K562 (cell line): ENCODE data around the gene DDAH2. TPM values are rescaled to one million over a fixed set of nuclear protein-coding genes. Genes with fewer than 3 reads are reported as not detected.

Experiments used
- BRD4 ChIP-seq: fragments of 200-600 bp; sonication (generic); IDR thresholded peaks from 2 replicates; pipeline ENCODE4 v1.6.1; 2017; ENCODE audit warnings: inconsistent platforms
- ERF ChIP-seq: fragments of 450-650 bp; formaldehyde crosslinking; IDR thresholded peaks from 2 replicates; pipeline ENCODE4 v1.4.0; 2020; ENCODE audit warnings: mild to moderate bottlenecking, mixed read lengths
- ETS2 ChIP-seq: IDR thresholded peaks from 2 replicates; pipeline ENCODE4 v1.6.1; 2016; ENCODE audit warnings: borderline replicate concordance, missing genetic modification characterization, mild to moderate bottlenecking, moderate library complexity, missing compliant biosample characterization; ENCODE audit not compliant: poor library complexity, severe bottlenecking
- GABPA ChIP-seq: fragments of 200-800 bp; sonication (Bioruptor generic); conservative IDR thresholded peaks from 2 replicates; pipeline ENCODE4 v1.6.1; 2016; ENCODE audit warnings: low read depth, missing genetic modification characterization, missing compliant biosample characterization
- HDAC2 ChIP-seq: fragments of 450-650 bp; IDR thresholded peaks from 2 replicates; pipeline ENCODE4 v1.6.1; 2016; ENCODE audit warnings: mild to moderate bottlenecking
- PTBP1 ChIP-seq: fragments of 200-400 bp; formaldehyde crosslinking; IDR thresholded peaks from 2 replicates; pipeline ENCODE4 v1.6.1; 2017; ENCODE audit warnings: low read depth, low read length
- SAFB ChIP-seq: fragments of 200-400 bp; formaldehyde crosslinking; IDR thresholded peaks from 2 replicates; pipeline ENCODE4 v1.6.1; 2017; ENCODE audit warnings: low read depth, low read length, borderline replicate concordance
- SREBF1 ChIP-seq: fragments of 150-350 bp; IDR thresholded peaks from 2 replicates; pipeline ENCODE4 v1.6.1; 2014; ENCODE audit warnings: antibody characterized with exemption, low read depth, low read length, borderline replicate concordance
- TBP ChIP-seq: optimal IDR thresholded peaks from 2 replicates; pipeline ENCODE3; 2011; ENCODE audit warnings: low read depth, low read length, improper control_type of control experiment
- YY1 ChIP-seq, 3 experiments: IDR thresholded peaks; 2 replicates each; pipeline ENCODE4 v1.6.1; 2011; ENCODE audit warnings: low read length in 2 of 3, mild to moderate bottlenecking in 2 of 3, moderate library complexity in 2 of 3, borderline replicate concordance in 1 of 3, control low read depth in 1 of 3, low read depth in 1 of 3; ENCODE audit not compliant: insufficient read depth in 3 of 3, insufficient replicate concordance in 2 of 3, control insufficient read depth in 1 of 3, insufficient read length in 1 of 3; ENCODE audit errors: extremely low read depth in 1 of 3
- ZC3H11A ChIP-seq: IDR thresholded peaks from 2 replicates; pipeline ENCODE4 v1.6.1; 2012; ENCODE audit warnings: low read depth, low read length, improper control_type of control experiment
- ZNF224 ChIP-seq: sonication (generic); formaldehyde crosslinking; IDR thresholded peaks from 2 replicates; pipeline ENCODE4 v1.8.0; 2022; ENCODE audit warnings: mild to moderate bottlenecking, missing genetic modification reagents
- ZNF507 ChIP-seq: conservative IDR thresholded peaks from 2 replicates; pipeline ENCODE4 v1.6.1; 2017; ENCODE audit warnings: missing genetic modification characterization, missing compliant biosample characterization
- ZNF644 ChIP-seq: fragments of 200-800 bp; sonication (Bioruptor generic); IDR thresholded peaks from 2 replicates; pipeline ENCODE4 v1.6.1; 2016; ENCODE audit warnings: low read depth, missing genetic modification characterization, missing compliant biosample characterization
- ZNF766 ChIP-seq: fragments of 200-800 bp; sonication (Bioruptor generic); conservative IDR thresholded peaks from 2 replicates; pipeline ENCODE4 v1.6.1; 2016; ENCODE audit warnings: missing genetic modification characterization, missing compliant biosample characterization
- polyA plus RNA-seq, 8 experiments: library from polyadenylated mRNA; depleted of rRNA in 4 of 8; stranded (reverse) in 5 of 8; unstranded in 3 of 8; fragments of >200 nt; fragmentation: Nextera tagmentation in 2 of 8; fragmentation: Illumina TruSeq in 1 of 8; extraction: Ambion mirVana in 2 of 8; extraction: Trizol in 1 of 8; gene quantifications; 2 replicates each; pipeline versions ENCODE4 v1.2.1 to v1.2.3, GENCODE V29; 2011 to 2014; ENCODE audit warnings: inconsistent platforms in 1 of 8, missing spikeins in 1 of 8
- total RNA-seq, 7 experiments: library from RNA; depleted of rRNA in 6 of 7; stranded (reverse); fragments of >200 nt in 6 of 7; fragmentation: Illumina TruSeq in 2 of 7; extraction: Trizol in 2 of 7; gene quantifications; 2 replicates each; pipeline versions ENCODE4 v1.2.1 to v1.2.3, GENCODE V29; 2011 to 2021; ENCODE audit warnings: low replicate concordance in 1 of 7
- TF ChIP-seq, protein P1 (sequence below): fragments of 250-450 bp; sonication (Bioruptor Pico); IDR thresholded peaks from 2 replicates; pipeline ENCODE4 v1.4.0; 2020
- TF ChIP-seq, protein P2 (sequence below): fragments of 250-450 bp; sonication (Bioruptor Pico); IDR thresholded peaks from 2 replicates; pipeline ENCODE4 v1.9.0; 2021; ENCODE audit warnings: mild to moderate bottlenecking, inconsistent platforms
- TF ChIP-seq, protein P3 (sequence below): sonication (generic); formaldehyde crosslinking; IDR thresholded peaks from 2 replicates; pipeline ENCODE4 v1.4.0; 2020; ENCODE audit warnings: mild to moderate bottlenecking, missing genetic modification reagents
- TF ChIP-seq, protein P4 (sequence below): fragments of 450-650 bp; conservative IDR thresholded peaks from 2 replicates; pipeline ENCODE4 v1.6.1; 2016; ENCODE audit warnings: missing genetic modification characterization, low read depth, mild to moderate bottlenecking, missing compliant biosample characterization, moderate library complexity
- TF ChIP-seq, protein P5 (sequence below): fragments of 250-450 bp; sonication (Bioruptor Pico); IDR thresholded peaks from 2 replicates; pipeline ENCODE4 v1.8.0; 2021; ENCODE audit warnings: moderate library complexity, mild to moderate bottlenecking, inconsistent platforms

DDAH2 gene
- total and polyA plus RNA-seq, 9 of the 15 experiments (the other 6 are each of a cell fraction or from before 2014, with no cell fraction given): 1.8 to 45.4 (median 21.4) TPM

DNA sequence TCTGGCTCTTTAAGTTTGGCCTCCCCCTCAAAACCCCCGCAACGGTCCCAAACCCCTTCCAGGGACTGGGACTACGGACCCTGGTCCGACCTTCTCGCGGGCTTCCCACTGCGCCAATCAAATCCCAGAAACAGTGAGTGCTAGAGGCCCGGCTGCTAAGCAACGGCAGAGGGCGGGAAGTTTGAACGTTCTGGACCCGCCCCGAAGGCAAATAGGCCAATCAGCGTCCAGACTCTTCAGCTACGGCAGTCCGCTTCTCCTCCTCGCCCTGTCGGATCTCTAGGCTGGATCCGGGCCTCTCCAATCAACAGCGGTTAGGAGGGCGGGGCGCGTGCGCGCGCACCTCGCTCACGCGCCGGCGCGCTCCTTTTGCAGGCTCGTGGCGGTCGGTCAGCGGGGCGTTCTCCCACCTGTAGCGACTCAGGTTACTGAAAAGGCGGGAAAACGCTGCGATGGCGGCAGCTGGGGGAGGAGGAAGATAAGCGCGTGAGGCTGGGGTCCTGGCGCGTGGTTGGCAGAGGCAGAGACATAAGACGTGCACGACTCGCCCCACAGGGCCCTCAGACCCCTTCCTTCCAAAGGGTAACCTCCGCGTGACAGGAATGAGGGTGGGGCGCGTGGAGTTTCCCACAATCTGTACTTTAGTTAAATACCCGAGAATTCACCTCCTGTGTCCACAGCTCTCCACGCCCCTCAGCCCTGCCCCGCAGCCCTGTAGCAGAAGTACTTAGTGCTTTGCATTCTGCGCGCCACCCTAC lies 10.7 kb upstream of the DDAH2 start, which contains the start of gene MSH5 (continued):
- TF ChIP-seq ERF (peak; percentile 90), ETS2 (tag) (no peak), YY1 (IDR thresholded peaks at IDR 0.05; ENCODE audit: borderline replicate concordance in 1 of 3, control insufficient read depth in 1 of 3, extremely low read depth in 1 of 3, insufficient read depth in 3 of 3, insufficient read length in 1 of 3, insufficient replicate concordance in 2 of 3, low read depth in 1 of 3, low read length in 2 of 3) (peak in 2 of 3 experiments; percentile 72 to 96), PTBP1 (0 out of 2 replicates have a peak, but pooled peaks have one; percentile 0), TBP (peak; percentile 83), BRD4 (peak; percentile 91), SREBF1 (peak; percentile 78; the same call in 1 of the 2 replicates), ZC3H11A (peak; percentile 77; the same call in 1 of the 2 replicates), SAFB (peak; percentile 39; the same call in 1 of the 2 replicates), HDAC2 (peak; percentile 80), ZNF224 (peak; percentile 91; the same call in 1 of the 2 replicates), ZNF644 (tag) (no peak), ZNF507 (tag) (no peak), GABPA (no peak), ZNF766 (CRISPR knock-in tag) (no peak)
- TF ChIP-seq, protein P1, sequence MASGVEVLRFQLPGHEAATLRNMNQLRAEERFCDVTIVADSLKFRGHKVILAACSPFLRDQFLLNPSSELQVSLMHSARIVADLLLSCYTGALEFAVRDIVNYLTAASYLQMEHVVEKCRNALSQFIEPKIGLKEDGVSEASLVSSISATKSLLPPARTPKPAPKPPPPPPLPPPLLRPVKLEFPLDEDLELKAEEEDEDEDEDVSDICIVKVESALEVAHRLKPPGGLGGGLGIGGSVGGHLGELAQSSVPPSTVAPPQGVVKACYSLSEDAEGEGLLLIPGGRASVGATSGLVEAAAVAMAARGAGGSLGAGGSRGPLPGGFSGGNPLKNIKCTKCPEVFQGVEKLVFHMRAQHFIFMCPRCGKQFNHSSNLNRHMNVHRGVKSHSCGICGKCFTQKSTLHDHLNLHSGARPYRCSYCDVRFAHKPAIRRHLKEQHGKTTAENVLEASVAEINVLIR (CRISPR knock-in tag): no peak; the same call in 1 of the 2 replicates
- TF ChIP-seq, protein P2, sequence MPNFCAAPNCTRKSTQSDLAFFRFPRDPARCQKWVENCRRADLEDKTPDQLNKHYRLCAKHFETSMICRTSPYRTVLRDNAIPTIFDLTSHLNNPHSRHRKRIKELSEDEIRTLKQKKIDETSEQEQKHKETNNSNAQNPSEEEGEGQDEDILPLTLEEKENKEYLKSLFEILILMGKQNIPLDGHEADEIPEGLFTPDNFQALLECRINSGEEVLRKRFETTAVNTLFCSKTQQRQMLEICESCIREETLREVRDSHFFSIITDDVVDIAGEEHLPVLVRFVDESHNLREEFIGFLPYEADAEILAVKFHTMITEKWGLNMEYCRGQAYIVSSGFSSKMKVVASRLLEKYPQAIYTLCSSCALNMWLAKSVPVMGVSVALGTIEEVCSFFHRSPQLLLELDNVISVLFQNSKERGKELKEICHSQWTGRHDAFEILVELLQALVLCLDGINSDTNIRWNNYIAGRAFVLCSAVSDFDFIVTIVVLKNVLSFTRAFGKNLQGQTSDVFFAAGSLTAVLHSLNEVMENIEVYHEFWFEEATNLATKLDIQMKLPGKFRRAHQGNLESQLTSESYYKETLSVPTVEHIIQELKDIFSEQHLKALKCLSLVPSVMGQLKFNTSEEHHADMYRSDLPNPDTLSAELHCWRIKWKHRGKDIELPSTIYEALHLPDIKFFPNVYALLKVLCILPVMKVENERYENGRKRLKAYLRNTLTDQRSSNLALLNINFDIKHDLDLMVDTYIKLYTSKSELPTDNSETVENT (CRISPR knock-in tag): peak; percentile 87; the same call in 1 of the 2 replicates
- TF ChIP-seq, protein P3, sequence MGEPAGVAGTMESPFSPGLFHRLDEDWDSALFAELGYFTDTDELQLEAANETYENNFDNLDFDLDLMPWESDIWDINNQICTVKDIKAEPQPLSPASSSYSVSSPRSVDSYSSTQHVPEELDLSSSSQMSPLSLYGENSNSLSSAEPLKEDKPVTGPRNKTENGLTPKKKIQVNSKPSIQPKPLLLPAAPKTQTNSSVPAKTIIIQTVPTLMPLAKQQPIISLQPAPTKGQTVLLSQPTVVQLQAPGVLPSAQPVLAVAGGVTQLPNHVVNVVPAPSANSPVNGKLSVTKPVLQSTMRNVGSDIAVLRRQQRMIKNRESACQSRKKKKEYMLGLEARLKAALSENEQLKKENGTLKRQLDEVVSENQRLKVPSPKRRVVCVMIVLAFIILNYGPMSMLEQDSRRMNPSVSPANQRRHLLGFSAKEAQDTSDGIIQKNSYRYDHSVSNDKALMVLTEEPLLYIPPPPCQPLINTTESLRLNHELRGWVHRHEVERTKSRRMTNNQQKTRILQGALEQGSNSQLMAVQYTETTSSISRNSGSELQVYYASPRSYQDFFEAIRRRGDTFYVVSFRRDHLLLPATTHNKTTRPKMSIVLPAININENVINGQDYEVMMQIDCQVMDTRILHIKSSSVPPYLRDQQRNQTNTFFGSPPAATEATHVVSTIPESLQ (CRISPR knock-in tag): peak; percentile 99
- TF ChIP-seq, protein P4, sequence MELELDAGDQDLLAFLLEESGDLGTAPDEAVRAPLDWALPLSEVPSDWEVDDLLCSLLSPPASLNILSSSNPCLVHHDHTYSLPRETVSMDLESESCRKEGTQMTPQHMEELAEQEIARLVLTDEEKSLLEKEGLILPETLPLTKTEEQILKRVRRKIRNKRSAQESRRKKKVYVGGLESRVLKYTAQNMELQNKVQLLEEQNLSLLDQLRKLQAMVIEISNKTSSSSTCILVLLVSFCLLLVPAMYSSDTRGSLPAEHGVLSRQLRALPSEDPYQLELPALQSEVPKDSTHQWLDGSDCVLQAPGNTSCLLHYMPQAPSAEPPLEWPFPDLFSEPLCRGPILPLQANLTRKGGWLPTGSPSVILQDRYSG (tag): peak; percentile 79
- TF ChIP-seq, protein P5, sequence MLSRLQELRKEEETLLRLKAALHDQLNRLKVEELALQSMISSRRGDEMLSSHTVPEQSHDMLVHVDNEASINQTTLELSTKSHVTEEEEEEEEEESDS (CRISPR knock-in tag): no peak
